Measurements from ENCODE around the gene KRTAP5-2. TPM values are rescaled to one million over a fixed set of nuclear protein-coding genes. Genes with fewer than 3 reads are reported as not detected.
"Not testable (repeated sequence)": the region's sequence is repeated elsewhere in the genome, so short reads cannot be mapped to it uniquely, and the experiment has no call there.

Gene KRTAP5-2
- total RNA-seq, 4 donors from 2014 or later: 1.7 to 12.0 (median 4.6) TPM; not detected in 1

DNA sequence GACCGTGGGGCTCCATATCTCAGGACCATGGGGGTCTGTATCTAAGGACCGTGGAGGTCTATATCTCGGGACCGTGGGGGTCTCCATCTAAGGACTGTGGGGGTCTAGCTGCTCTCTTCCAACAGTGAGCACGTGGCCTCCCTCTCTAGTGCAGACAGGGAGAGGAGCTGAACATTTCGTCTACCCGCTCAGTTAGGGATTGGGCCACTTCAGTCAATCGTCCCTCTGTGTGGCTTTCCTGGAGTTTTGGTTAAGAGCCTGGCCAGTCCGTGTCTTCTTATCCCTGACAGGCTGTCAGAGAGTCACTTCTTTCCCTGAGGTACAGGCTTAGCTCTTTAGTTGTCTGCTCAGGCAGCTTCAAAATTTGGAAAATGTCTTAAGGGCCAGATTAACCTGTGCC lies 16.1 kb downstream of the KRTAP5-2 start:
- no peak overlapping the region for H3K27ac ChIP-seq
- no peaks in the 10 kb centered on the region for H3K4me1 ChIP-seq
- WGBS: 83% methylated on average over 6 of the region's 9 CpGs
- H3K27me3 ChIP-seq: peaks cover 24% of the 10 kb centered on the region
- no peaks in the 10 kb centered on the region for H3K36me3 ChIP-seq
- no peak overlapping the region for H3K4me3 ChIP-seq
- DNase-seq (ENCODE audit: low spot score in 2 of 2): no peak
- peaks cover 10% of the 10 kb centered on the region for H3K9me3 ChIP-seq
- TF ChIP-seq POLR2A (IDR thresholded peaks at IDR 0.05) (no peak), POLR2AphosphoS5 (IDR thresholded peaks at IDR 0.05) (no peak), EP300 (IDR thresholded peaks at IDR 0.05) (no peak)
- TF ChIP-seq, protein P1, sequence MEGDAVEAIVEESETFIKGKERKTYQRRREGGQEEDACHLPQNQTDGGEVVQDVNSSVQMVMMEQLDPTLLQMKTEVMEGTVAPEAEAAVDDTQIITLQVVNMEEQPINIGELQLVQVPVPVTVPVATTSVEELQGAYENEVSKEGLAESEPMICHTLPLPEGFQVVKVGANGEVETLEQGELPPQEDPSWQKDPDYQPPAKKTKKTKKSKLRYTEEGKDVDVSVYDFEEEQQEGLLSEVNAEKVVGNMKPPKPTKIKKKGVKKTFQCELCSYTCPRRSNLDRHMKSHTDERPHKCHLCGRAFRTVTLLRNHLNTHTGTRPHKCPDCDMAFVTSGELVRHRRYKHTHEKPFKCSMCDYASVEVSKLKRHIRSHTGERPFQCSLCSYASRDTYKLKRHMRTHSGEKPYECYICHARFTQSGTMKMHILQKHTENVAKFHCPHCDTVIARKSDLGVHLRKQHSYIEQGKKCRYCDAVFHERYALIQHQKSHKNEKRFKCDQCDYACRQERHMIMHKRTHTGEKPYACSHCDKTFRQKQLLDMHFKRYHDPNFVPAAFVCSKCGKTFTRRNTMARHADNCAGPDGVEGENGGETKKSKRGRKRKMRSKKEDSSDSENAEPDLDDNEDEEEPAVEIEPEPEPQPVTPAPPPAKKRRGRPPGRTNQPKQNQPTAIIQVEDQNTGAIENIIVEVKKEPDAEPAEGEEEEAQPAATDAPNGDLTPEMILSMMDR (IDR thresholded peaks at IDR 0.05): no peak

DNA sequence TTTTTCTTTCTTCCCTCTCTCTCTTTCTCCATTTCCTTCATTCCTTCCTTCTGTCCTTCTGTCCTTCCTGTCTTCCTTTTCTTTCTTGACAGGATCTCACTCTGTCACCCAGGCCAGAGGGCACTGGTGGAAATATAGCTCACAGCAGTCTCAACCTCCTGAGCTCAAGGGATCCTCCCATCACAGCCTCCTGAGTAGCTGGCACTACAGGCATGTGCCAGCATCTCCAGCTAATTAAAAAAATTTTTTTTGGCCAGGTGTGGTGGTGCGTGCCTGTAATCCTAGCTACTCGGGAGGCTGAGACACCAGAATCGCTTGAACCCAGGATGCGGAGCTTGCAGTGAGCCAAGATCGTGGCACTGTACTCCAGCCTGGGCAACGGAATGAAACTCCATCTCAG lies 21.3 kb downstream of the KRTAP5-2 start:
- Histone ChIP-seq H3K9me3 (peaks cover 10% of the 10 kb centered on the region), H3K27me3 (peaks cover 41% of the 10 kb centered on the region), H3K27ac (no peak overlapping the region), H3K4me3 (no peak overlapping the region), H3K36me3 (no peaks in the 10 kb centered on the region), H3K4me1 (peaks cover 27% of the 10 kb centered on the region)
- WGBS: 73% methylated on average over 6 of the region's 6 CpGs
- DNase-seq (ENCODE audit: low spot score in 2 of 2): no peak
- TF ChIP-seq, protein P1 (IDR thresholded peaks at IDR 0.05): no peak
- no peak for TF ChIP-seq POLR2AphosphoS5 (IDR thresholded peaks at IDR 0.05)
- TF ChIP-seq EP300 (IDR thresholded peaks at IDR 0.05): no peak
- no peak for TF ChIP-seq POLR2A (IDR thresholded peaks at IDR 0.05)

DNA sequence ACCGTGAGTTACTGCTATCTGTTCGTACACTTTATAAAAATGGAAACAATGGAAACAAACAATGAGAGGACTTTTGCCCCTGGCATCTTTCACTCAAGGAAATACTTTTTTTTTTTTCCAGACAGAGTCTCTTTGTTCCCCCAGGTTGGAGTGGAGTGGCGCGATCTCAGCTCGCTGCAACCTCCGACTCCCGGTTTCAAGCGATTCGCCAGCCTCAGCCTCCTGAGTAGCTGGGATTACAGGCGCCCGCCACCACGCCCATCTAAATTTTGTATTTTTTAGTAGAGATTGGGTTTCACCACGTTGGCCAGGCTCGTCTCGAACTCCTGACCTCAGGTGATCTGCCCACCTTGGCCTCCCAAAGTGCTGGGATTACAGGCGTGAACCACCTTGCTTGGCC lies 22.3 kb downstream of the KRTAP5-2 start:
- 80% methylated on average over 16 of the region's 16 CpGs for WGBS
- H3K4me1 ChIP-seq: peaks cover 35% of the 10 kb centered on the region
- peaks cover 46% of the 10 kb centered on the region for H3K27me3 ChIP-seq
- H3K4me3 ChIP-seq; H3K9me3 ChIP-seq; DNase-seq (ENCODE audit: low spot score in 2 of 2); H3K36me3 ChIP-seq; H3K27ac ChIP-seq: not testable (repeated sequence)

DNA sequence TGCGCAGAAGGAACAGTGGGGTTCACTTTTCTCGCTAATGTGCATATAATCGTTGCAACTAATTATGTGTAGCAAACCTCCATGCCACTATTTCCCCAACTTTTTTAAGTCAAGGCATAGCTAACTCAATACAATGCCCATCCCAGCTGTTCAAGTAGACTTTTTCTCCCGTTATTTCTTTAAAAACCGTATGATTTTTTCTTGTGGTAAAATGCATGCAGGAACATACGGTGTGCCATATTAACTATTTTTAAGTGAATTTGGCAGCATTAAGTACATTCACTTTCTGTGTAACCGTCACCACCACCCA lies 23.2 kb downstream of the KRTAP5-2 start:
- H3K27ac ChIP-seq: no peak overlapping the region
- TF ChIP-seq POLR2AphosphoS5 (IDR thresholded peaks at IDR 0.05) (no peak), EP300 (IDR thresholded peaks at IDR 0.05) (no peak), POLR2A (IDR thresholded peaks at IDR 0.05) (no peak)
- TF ChIP-seq, protein P1 (IDR thresholded peaks at IDR 0.05): no peak
- peaks cover 41% of the 10 kb centered on the region for H3K4me1 ChIP-seq
- 14% methylated on average over 7 of the region's 7 CpGs for WGBS
- no peak overlapping the region for H3K4me3 ChIP-seq
- DNase-seq (ENCODE audit: low spot score in 2 of 2): no peak
- no peaks in the 10 kb centered on the region for H3K36me3 ChIP-seq
- H3K27me3 ChIP-seq: peaks cover 46% of the 10 kb centered on the region
- H3K9me3 ChIP-seq: peaks cover 10% of the 10 kb centered on the region

DNA sequence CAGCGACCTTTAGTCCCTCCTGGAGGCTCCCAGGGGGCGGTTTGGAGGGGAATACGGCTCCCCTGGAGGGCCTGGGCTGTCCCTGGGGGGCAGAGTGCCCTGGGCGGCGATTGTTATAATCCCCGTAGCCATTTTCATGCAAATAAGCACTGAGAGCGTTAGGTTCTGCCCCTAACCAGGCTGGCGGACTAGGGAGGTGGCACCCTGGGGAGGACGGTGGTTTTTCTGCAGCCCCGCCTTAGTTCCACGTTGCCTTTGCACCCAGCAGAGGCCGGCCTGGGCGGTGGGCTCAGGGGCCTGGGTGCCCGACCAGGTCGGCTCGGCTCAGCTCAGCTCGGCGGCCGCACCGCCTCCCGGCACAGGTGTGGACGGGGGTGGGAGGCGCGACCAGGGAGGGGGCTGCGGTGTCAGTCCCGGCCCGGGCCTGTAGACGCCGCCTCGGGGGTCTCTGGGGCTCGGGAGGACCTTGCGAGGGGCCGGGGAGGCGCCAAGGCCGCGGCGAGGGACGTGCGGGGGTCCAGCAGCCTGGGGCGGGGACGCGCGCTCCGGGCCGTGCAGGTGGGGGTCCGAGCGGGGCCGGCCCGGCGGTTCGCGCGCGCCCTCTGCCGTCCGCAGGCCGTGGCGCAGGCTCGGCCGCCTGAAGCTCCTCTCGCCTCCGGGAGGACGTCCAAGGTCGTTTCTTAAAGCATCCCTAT lies 23.7 kb downstream of the KRTAP5-2 start:
- no peak for TF ChIP-seq POLR2A (IDR thresholded peaks at IDR 0.05)
- TF ChIP-seq, protein P1 (IDR thresholded peaks at IDR 0.05): peak; percentile 50 to 93
- WGBS: 0% methylated on average over 14 of the region's 64 CpGs
- DNase-seq (ENCODE audit: low spot score in 2 of 2): no peak

DNA sequence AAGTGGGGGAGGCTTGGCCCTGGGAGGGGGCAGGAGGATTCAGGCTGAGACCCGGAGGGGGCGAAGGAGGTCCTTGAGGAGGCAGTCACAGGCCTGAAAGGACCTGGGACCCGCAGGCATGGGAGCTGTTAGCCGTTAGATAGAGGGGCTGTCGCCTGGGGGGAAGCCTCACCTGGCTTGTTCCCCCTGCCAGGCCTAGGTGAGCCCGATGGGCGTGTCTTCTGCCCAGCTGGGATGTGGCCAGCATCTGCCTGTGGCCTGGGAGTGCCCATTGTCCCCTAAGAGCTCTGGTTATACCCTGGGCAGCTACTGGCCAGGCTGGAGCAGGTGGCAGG lies 24.2 kb downstream of the KRTAP5-2 start:
- peak overlapping the region; percentile 68 for H3K27ac ChIP-seq
- 14% methylated on average over 4 of the region's 7 CpGs for WGBS
- no peak for TF ChIP-seq EP300 (IDR thresholded peaks at IDR 0.05)
- TF ChIP-seq POLR2AphosphoS5 (IDR thresholded peaks at IDR 0.05): no peak
- TF ChIP-seq, protein P1 (IDR thresholded peaks at IDR 0.05): no peak
- TF ChIP-seq POLR2A (IDR thresholded peaks at IDR 0.05): no peak
- H3K9me3 ChIP-seq: peaks cover 10% of the 10 kb centered on the region
- no peaks in the 10 kb centered on the region for H3K36me3 ChIP-seq
- H3K4me3 ChIP-seq: peak overlapping the region; percentile 57
- peaks cover 46% of the 10 kb centered on the region for H3K27me3 ChIP-seq
- no peak for DNase-seq (ENCODE audit: low spot score in 2 of 2)
- H3K4me1 ChIP-seq: peaks cover 46% of the 10 kb centered on the region

More for the DNA sequence above, 23.7 kb downstream of the KRTAP5-2 start:
- H3K9me3 ChIP-seq: peaks cover 10% of the 10 kb centered on the region
- peaks cover 44% of the 10 kb centered on the region for H3K4me1 ChIP-seq
- no peaks in the 10 kb centered on the region for H3K36me3 ChIP-seq
- H3K27ac ChIP-seq: peak overlapping the region; percentile 68
- peaks cover 46% of the 10 kb centered on the region for H3K27me3 ChIP-seq
- peak overlapping the region; percentile 57 for H3K4me3 ChIP-seq

Measured in suprapubic skin (tissue), 4 donors.